NCI-H128 (cell line): ENCODE data around the gene XPR1.

Experiments used
- DNase-seq: peaks from one replicate; lab custom pipeline; 2025; ENCODE audit not compliant: unreplicated experiment; lab: John Stamatoyannopoulos, UW

The XPR1 gene

DNA sequence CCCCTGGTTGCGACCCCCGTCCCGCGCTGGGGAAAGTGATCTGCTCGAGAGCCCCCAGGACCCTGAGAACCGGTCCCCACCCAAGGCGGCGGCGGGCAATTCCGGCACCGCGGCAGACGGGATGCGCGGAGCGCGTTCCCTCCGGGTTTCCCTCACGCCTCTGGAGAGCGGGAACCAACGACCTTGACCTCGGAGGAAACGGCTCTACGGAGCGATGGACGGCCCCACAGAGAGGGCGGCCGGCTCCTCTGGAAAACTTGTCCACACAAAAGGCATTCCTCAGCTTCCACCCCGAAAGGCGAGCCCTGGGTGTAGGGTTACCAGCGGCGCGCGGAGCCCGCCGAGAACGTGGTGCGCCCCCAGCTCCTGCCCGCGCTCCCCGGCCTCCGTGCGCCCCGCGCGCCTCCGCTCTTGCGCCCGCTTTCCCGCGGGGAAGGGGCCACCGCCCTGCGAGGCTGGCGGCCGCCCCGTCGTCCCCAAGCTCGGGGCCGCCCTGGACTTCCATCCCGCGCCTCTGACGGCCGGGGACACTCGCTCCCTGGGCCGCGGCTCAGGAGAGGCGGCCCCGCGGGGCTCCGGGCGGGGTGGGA, 280.5 kb downstream of the XPR1 start:
- DNase-seq, result peak; percentile 8

- no peak for DNase-seq
These were observed 281.2 kb downstream of the XPR1 start, which contains the start of gene KIAA1614 for GRCh38 chr1:180912801-180913565. Gene KIAA1614 (plus strand): TSS chr1:180912897. CDS start chr1:180913244, 347 bp downstream.

- no peak for DNase-seq
These were observed 283.7 kb downstream of the XPR1 start for GRCh38 chr1:180915426-180915965.

DNA sequence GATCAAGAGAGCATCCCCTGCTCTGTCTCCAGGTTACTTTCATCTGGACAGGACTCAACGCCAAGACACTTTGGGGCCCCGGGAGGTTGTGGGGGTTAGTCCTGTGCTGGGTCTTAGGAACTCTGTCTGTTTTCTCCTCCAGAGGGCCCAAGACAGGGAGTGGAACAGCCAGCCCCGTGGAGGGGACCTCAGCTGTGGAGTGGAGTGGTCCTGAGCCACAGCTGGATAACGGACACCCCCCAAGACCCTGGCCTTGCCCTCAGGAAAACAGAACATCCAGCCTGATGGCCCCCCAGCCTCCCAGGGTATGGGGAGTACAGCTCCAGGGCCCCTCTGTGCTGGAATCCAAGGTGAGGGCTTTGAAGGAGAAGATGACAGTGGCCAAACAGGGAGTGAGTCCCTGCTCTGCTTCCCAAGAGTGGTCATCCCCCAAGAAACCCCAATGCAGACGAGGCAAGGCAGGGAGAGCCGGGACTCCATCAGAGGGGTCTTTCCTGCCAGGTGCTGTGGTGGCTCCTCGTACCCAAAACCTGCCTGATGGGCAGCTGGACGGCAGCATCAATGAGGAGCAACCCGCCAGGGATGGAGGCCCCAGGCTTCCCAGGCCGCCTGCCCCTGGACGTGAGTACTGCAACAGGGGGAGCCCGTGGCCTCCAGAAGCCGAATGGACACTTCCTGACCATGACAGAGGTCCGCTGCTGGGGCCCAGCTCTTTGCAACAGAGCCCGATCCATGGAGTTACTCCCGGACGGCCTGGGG, 284.4 kb downstream of the XPR1 start:
- no peak for DNase-seq

DNA sequence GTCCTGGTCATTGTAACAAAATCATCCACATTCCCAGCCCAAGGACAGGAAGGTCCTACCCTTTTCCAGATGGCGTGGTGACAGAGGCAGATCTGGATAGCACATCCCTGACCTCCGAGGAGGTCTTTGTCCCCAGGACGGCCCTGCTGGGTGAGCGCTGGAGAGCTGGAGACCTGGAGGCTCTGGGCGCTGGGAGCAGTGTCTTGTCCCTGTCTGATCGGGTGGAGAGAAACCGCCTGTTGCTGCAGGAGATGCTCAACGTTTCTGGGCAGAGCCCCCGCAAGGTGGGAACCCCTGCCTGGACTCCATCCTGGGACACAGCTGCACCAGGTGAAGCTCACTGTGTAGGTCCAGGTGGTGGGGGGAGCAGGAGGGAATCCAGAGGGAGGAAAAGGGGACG, 284.9 kb downstream of the XPR1 start:
- no peak for DNase-seq

- DNase-seq, result no peak
These were observed 285.7 kb downstream of the XPR1 start for GRCh38 chr1:180917306-180918065.

DNA sequence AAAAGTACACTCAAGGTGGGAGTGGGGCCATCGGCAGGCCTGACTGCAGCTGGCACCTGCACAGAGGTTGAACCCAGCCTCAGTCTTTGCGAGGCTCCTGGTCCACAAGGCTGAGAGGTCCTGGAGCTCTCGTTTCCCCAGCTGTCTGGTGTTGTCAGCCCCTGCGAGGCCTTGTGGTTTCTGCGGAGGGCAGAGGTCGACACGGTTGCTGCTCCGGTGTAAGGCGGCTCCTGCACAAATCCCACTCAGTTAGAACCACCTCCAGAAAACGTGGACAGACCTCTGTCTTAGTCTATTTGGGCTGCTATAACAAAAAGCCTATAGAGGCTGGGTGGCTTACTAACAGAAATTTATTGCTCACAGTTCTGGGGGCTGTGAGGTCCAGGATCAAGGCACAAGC, 286.7 kb downstream of the XPR1 start:
- DNase-seq, result no peak

GRCh38 chr1:180919183-180919700, 287.4 kb downstream of the XPR1 start:
- DNase-seq, result no peak

- no peak for DNase-seq
These were observed 288.4 kb downstream of the XPR1 start for GRCh38 chr1:180920193-180920592.

DNA sequence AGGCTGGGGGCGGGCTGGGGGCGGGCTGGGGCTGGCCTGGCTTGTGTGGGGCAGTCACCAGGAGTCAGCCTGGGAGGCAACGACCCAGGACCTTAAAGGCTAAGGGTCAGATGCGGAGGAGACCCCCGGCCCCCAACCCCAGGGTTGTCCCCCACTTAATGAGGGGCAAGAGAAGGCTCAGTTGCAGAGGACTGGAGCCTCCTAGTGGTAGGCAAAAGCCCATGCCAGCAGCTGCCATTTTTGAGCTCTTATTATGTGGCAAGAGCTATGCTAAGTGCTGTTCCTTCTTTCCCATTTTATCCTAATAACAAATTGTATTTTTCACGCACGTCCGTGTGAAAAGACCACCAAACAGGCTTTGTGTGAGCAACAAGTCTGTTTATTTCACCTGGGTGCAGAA, 288.9 kb downstream of the XPR1 start:
- no peak for DNase-seq

GRCh38 chr1:180921386-180921785, 289.6 kb downstream of the XPR1 start:
- no peak for DNase-seq

GRCh38 chr1:180921891-180922630, 290.2 kb downstream of the XPR1 start:
- DNase-seq, result no peak

GRCh38 chr1:180922631-180923015, 290.8 kb downstream of the XPR1 start:
- DNase-seq, result no peak

GRCh38 chr1:180923021-180923841, 291.4 kb downstream of the XPR1 start:
- no peak for DNase-seq

GRCh38 chr1:180923887-180924286, 292.1 kb downstream of the XPR1 start:
- no peak for DNase-seq

- DNase-seq, result no peak
These were observed 293.1 kb downstream of the XPR1 start for GRCh38 chr1:180924939-180925338.

DNA sequence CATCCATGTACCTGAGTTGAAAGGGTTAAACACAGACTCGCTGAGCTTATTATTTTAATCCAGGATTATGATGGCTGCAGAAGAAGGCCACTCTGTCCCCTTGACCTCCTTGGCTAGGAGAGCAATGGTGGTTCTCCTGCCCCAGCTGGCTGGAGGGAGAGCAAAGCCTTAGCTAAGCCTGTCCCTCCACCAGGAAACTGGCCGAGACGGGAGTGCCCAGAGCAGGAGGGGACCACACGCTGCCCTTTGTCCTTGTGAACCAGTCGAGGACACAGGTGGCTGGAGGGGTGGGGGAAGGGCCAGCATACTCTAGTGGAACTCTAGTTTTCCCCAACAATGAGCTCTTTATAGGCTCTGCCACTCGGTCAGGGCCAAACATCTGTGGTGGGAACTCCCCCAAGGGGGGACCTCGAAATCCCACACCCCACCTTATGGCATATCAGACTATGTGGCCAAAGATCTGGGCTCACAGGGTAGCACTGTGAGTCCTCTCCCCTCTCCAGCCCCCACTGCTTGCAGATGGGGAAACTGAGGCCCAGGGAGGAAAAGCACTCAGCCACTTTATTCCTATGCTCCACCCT, 293.7 kb downstream of the XPR1 start:
- DNase-seq, result no peak

DNA sequence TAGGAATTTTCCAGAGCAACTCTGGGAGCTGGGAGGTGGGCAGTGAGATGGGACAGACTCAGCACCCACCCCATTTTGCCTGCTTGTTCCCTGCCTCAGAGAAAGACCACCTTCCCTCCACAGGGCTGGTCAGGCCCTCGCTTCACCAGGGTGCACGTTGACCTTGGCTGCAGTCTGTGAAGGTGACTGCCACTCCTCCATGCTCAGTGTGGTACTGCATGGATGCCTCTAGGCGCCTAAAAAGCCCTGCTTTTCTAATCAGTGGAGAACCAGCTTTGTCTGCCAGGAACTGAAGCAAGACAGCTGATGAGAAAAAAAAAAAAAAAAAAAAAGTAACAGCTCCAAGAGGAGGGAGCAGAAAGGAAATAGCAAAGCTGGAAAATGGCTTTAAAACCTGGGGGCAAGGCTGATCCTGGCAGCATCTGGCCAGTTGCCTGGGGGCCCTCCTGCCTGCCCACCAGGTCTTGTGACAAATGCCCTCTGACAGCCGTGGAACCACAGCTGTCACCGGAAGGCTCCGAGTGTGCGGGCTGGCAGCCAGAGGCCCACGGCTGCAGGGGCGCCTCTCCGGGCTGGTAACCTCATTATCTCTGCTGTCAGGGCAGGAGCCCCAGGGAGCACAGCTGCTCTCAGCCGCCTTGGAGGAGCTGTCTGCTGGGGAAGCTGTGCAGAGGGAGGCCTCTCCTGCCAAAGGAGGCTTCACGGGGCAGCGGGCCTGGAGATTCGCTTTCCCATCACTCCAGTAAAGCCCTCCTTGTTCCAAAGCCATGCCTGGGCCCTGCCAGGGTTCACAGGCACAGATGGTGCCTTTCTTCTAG, 294.6 kb downstream of the XPR1 start:
- peak; percentile 48 for DNase-seq
